Erythroblast (primary cell): ENCODE data around the gene SLC44A1.

ENCODE experiments used
- GATA1 ChIP-seq: IDR thresholded peaks from 2 replicates; pipeline ENCODE4 v1.6.1; 2011; ENCODE audit warnings: low read depth, mild to moderate bottlenecking, control low read depth, low read length, moderate library complexity
- POLR2A ChIP-seq: IDR thresholded peaks from 2 replicates; pipeline ENCODE4 v1.6.1; 2011; ENCODE audit warnings: mild to moderate bottlenecking, low read length

GRCh38 chr9:105282870-105283621, 38.6 kb downstream of the SLC44A1 start:
- no peak for TF ChIP-seq POLR2A
- no peak for TF ChIP-seq GATA1
